Measurements from ENCODE around the gene WWP2. TPM values are rescaled to one million over a fixed set of nuclear protein-coding genes. Genes with fewer than 3 reads are reported as not detected.

WWP2 gene
- total RNA-seq, 1 experiment from 2014 or later = 40.2 TPM

DNA sequence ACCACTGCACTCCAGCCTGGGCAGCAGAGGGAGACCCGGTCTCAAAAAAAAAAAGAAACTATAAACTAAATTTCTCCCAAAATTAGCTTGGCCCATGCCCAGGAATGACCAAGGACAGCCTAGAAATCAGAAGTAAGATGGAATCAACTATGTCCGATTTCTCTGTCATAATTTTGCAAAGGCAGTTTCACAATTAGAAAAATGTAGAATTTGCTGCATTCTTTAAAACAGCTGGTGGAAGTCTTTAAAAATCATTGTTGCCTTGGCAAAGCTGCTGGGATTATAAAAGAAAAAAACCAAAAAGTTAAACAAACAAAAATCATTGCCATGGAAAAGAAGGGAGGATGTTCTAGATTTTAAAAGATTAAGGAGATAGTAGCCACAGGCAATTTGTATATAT lies 32.4 kb downstream of the WWP2 start:
- peak overlapping the region in 1 of 3 experiments; percentile 91; a peak in 1 of 7 replicates for H3K27ac Mint-ChIP-seq
- no peaks in the 10 kb centered on the region for H4K20me1 ChIP-seq (ENCODE audit: control insufficient read depth, insufficient read depth, insufficient read length)
- peaks cover 5 to 17% (median 8%) of the 10 kb centered on the region in 3 experiments; a peak in 6 of 7 replicates for H3K36me3 Mint-ChIP-seq (ENCODE audit: insufficient read depth in 1 of 3, low read depth in 3 of 3)
- H3K27ac ChIP-seq (ENCODE audit: insufficient read length, low read depth, low read length) = no peak overlapping the region
- no peak overlapping the region for H3K23ac ChIP-seq (ENCODE audit: insufficient read length, low read depth, low read length)
- H3K27me3 ChIP-seq (ENCODE audit: insufficient read depth, low read length) = no peaks in the 10 kb centered on the region
- H2BK20ac ChIP-seq (ENCODE audit: low read depth, low read length, poor library complexity, severe bottlenecking) = no peak overlapping the region
- TF ChIP-seq CTCF (conservative IDR thresholded peaks at IDR 0.05) = no peak
- H2BK120ac ChIP-seq (ENCODE audit: low read depth, low read length, poor library complexity, severe bottlenecking) = no peak overlapping the region
- no peaks in the 10 kb centered on the region for H3K9me3 ChIP-seq (ENCODE audit: control insufficient read depth, low read depth, low read length)
- H3T11ph ChIP-seq (ENCODE audit: low read length) = no peak overlapping the region
- H3K4me2 ChIP-seq (ENCODE audit: insufficient read depth, insufficient read length, low read length) = no peak overlapping the region
- no peak overlapping the region for H3K4ac ChIP-seq (ENCODE audit: low read depth, low read length)
- WGBS (ENCODE audit: extremely low coverage, insufficient read length, low lambda C conversion rate) = no CpG with 5 or more reads among the region's 2 CpGs
- H3K18ac ChIP-seq (ENCODE audit: insufficient read length, low read depth, low read length) = no peak overlapping the region
- H2AFZ ChIP-seq (ENCODE audit: low read length) = no peak overlapping the region
- no peak overlapping the region for H2AK5ac ChIP-seq (ENCODE audit: insufficient read length, low read length)
- no peaks in the 10 kb centered on the region for H3K27me3 Mint-ChIP-seq (ENCODE audit: low read depth)
- H3K4me1 Mint-ChIP-seq = peaks cover 5 to 17% of the 10 kb centered on the region in 2 experiments
- no peak overlapping the region for H3K4me3 Mint-ChIP-seq
- H3K79me2 ChIP-seq (ENCODE audit: insufficient read depth, low read length) = no peaks in the 10 kb centered on the region
- no peak overlapping the region for H3K14ac ChIP-seq (ENCODE audit: insufficient read depth, low read length)
- H4K91ac ChIP-seq (ENCODE audit: insufficient read length, low read depth, low read length) = no peak overlapping the region
- no peaks in the 10 kb centered on the region for H3K23me2 ChIP-seq (ENCODE audit: insufficient read length, low read depth, low read length, poor library complexity, severe bottlenecking)
- H4K5ac ChIP-seq (ENCODE audit: insufficient read length, low read depth, low read length) = no peak overlapping the region
- no peak for DNase-seq
- H3K4me1 ChIP-seq (ENCODE audit: insufficient read depth, low read length) = no peaks in the 10 kb centered on the region
- H3K9ac ChIP-seq (ENCODE audit: extremely low read depth, insufficient read length, low read length) = no peak overlapping the region
- H2BK5ac ChIP-seq (ENCODE audit: insufficient read length, low read length) = no peak overlapping the region
- no peaks in the 10 kb centered on the region for H3K79me1 ChIP-seq (ENCODE audit: insufficient read depth, low read depth, low read length, poor library complexity, severe bottlenecking)
- no peak overlapping the region for H3K56ac ChIP-seq (ENCODE audit: insufficient read length, low read depth, low read length)
- no peak overlapping the region for H2BK12ac ChIP-seq (ENCODE audit: insufficient read length, low read depth, low read length)
- no peak overlapping the region for H2BK15ac ChIP-seq (ENCODE audit: low read depth, low read length)
- no peak overlapping the region for H4K8ac ChIP-seq (replicated peaks; ENCODE audit: insufficient read length, low read depth, low read length)
- no peaks in the 10 kb centered on the region for H3K9me3 Mint-ChIP-seq

All from H9 (cell line).